Smooth muscle cell (in vitro differentiated cells): Measurements from ENCODE around the gene HOXC13. TPM values are rescaled to one million over a fixed set of nuclear protein-coding genes. Genes with fewer than 3 reads are reported as not detected.
A peak's percentile ranks its signal among the peaks of the same experiment; 100 is the strongest.

Experiments used
- DNase-seq: peaks from one replicate; lab custom pipeline; 2025; ENCODE audit not compliant: unreplicated experiment; lab: John Stamatoyannopoulos, UW
- H2AFZ ChIP-seq: fragments of 200-600 bp; sonication (generic); 2 replicates; pipeline ENCODE4 v1.6.0; 2016; ENCODE audit warnings: antibody characterized with exemption, low read depth, mild to moderate bottlenecking
- H3F3A ChIP-seq: fragments of 200-600 bp; sonication (generic); 2 replicates; pipeline ENCODE4 v1.6.0; 2017; ENCODE audit warnings: antibody characterized with exemption, low read depth
- H3K27ac ChIP-seq: fragments of 200-600 bp; sonication (generic); 2 replicates; pipeline ENCODE4 v1.5.1; 2016; ENCODE audit warnings: low read depth, mild to moderate bottlenecking
- H3K27me3 ChIP-seq: fragments of 200-600 bp; sonication (generic); 2 replicates; pipeline ENCODE4 v1.6.1; 2016; ENCODE audit warnings: low read depth, mild to moderate bottlenecking
- H3K36me3 ChIP-seq: fragments of 200-600 bp; sonication (generic); 2 replicates; pipeline ENCODE4 v1.5.1; 2016; ENCODE audit warnings: low read depth
- H3K4me1 ChIP-seq: fragments of 200-600 bp; sonication (generic); 2 replicates; pipeline ENCODE4 v1.5.1; 2016; ENCODE audit warnings: low read depth
- H3K4me2 ChIP-seq: fragments of 200-600 bp; sonication (generic); 2 replicates; pipeline ENCODE4 v1.6.0; 2016; ENCODE audit warnings: mild to moderate bottlenecking
- H3K4me3 ChIP-seq: fragments of 200-600 bp; sonication (generic); 2 replicates; pipeline ENCODE4 v1.5.1; 2016; ENCODE audit warnings: mild to moderate bottlenecking
- H3K79me2 ChIP-seq: fragments of 200-600 bp; sonication (generic); 2 replicates; pipeline ENCODE4 v1.6.0; 2016; ENCODE audit warnings: low read depth, mild to moderate bottlenecking
- H3K9ac ChIP-seq: fragments of 200-600 bp; sonication (generic); 2 replicates; pipeline ENCODE4 v1.6.0; 2016; ENCODE audit warnings: low read depth
- H3K9me3 ChIP-seq: fragments of 200-600 bp; sonication (generic); replicated peaks from 2 replicates; pipeline ENCODE4 v1.5.1; 2016; ENCODE audit warnings: low read depth
- H4K20me1 ChIP-seq: fragments of 200-600 bp; sonication (generic); 2 replicates; pipeline ENCODE4 v1.6.0; 2016; ENCODE audit warnings: low read depth
- WGBS: methylation state at CpG from one replicate; pipeline ENCODE4 v1.1.7; 2016; ENCODE audit warnings: low lambda C conversion rate; 5-methylcytosine and 5-hydroxymethylcytosine counted together
- polyA plus RNA-seq: library from polyadenylated mRNA; unstranded; fragments of >200 nt; fragmentation: Nextera tagmentation; extraction: Ambion mirVana; gene quantifications from 2 replicates; pipeline ENCODE4 v1.2.1, GENCODE V29; 2016
- total RNA-seq: library from RNA; depleted of rRNA; stranded (reverse); fragments of >200 nt; gene quantifications from 2 replicates; pipeline ENCODE4 v1.2.3, GENCODE V29; 2014
- TF ChIP-seq, protein P1 (sequence below): fragments of 200-600 bp; sonication (generic); IDR thresholded peaks from 2 replicates; pipeline ENCODE4 v1.5.1; 2017; ENCODE audit warnings: borderline replicate concordance, mild to moderate bottlenecking, antibody characterized with exemption; ENCODE audit not compliant: insufficient read depth, poor library complexity, severe bottlenecking

Gene HOXC13
- total and polyA plus RNA-seq, 2 experiments from 2014 or later = 2.2 to 3.6 TPM

GRCh38 chr12:53992377-53992889 lies 53.8 kb downstream of the HOXC13 start:
- TF ChIP-seq, protein P1, sequence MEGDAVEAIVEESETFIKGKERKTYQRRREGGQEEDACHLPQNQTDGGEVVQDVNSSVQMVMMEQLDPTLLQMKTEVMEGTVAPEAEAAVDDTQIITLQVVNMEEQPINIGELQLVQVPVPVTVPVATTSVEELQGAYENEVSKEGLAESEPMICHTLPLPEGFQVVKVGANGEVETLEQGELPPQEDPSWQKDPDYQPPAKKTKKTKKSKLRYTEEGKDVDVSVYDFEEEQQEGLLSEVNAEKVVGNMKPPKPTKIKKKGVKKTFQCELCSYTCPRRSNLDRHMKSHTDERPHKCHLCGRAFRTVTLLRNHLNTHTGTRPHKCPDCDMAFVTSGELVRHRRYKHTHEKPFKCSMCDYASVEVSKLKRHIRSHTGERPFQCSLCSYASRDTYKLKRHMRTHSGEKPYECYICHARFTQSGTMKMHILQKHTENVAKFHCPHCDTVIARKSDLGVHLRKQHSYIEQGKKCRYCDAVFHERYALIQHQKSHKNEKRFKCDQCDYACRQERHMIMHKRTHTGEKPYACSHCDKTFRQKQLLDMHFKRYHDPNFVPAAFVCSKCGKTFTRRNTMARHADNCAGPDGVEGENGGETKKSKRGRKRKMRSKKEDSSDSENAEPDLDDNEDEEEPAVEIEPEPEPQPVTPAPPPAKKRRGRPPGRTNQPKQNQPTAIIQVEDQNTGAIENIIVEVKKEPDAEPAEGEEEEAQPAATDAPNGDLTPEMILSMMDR = no peak
- no peaks in the 10 kb centered on the region for H3K79me2 ChIP-seq
- DNase-seq = no peak
- H3K36me3 ChIP-seq = no peaks in the 10 kb centered on the region
- no peak overlapping the region for H2AFZ ChIP-seq
- H3F3A ChIP-seq = no peaks in the 10 kb centered on the region
- no peak overlapping the region for H3K4me3 ChIP-seq
- H3K9me3 ChIP-seq = no peaks in the 10 kb centered on the region
- H4K20me1 ChIP-seq = no peaks in the 10 kb centered on the region
- no peaks in the 10 kb centered on the region for H3K4me1 ChIP-seq
- H3K27ac ChIP-seq = no peak overlapping the region
- no peak overlapping the region for H3K9ac ChIP-seq
- whole genome bisulfite sequencing = 50% methylated on average over 7 of the region's 7 CpGs
- no peak overlapping the region for H3K4me2 ChIP-seq
- peaks cover 100% of the 10 kb centered on the region for H3K27me3 ChIP-seq

DNA sequence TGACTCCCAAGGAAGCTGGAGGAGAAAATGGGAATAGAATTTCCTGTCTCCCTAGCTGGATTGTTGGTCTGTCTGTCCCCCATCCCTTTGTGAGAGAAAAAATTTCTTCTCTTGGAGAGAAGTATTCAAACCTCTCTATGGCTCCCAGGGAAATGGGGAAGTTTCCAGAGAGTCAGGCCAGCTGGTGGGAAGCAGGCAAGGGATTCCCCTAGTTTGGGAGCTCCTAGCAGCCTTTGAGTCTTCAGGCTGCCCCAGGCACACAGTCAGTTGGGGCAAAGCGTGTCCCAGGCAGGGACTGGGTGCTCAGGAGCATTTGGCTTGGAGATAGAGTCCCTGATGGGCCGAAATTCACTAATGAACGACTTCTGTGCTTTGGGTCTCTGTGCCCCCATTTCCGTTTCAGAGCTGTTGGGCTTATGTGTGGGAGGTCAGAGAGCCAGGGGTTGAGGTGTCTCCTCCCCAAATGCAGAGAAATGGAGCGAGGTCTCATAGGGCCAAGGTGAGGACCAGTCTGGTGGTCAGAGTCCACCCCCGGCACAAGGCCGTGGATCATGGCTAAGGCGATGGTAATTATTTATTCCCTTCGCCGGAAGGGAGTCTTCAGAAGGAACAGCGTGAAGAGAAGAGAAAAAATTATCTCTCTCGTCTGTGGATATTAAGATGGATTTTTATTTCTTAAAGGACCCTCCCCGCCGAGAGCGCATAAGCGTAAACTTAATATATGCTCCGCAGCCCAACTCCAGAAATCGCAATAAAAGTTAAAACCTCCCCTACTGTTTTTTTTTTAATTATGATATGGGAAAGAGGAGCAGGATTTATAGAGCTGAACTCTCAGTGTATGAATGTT lies 54.8 kb downstream of the HOXC13 start:
- TF ChIP-seq, protein P1 = no peak
- WGBS = 48% methylated on average over 18 of the region's 18 CpGs
- no peak for DNase-seq
- Histone ChIP-seq H3K9ac (no peak overlapping the region), H3K4me2 (no peak overlapping the region), H3K27ac (no peak overlapping the region), H3K4me1 (no peaks in the 10 kb centered on the region), H3K27me3 (peaks cover 100% of the 10 kb centered on the region), H3K9me3 (no peaks in the 10 kb centered on the region), H3K79me2 (no peaks in the 10 kb centered on the region), H3K36me3 (no peaks in the 10 kb centered on the region), H3K4me3 (no peak overlapping the region), H3F3A (no peaks in the 10 kb centered on the region), H2AFZ (no peak overlapping the region), H4K20me1 (no peaks in the 10 kb centered on the region)

GRCh38 chr12:53994009-53994263 lies 55.3 kb downstream of the HOXC13 start:
- Histone ChIP-seq H3K9me3 (no peaks in the 10 kb centered on the region), H4K20me1 (no peaks in the 10 kb centered on the region), H2AFZ (no peak overlapping the region), H3K27me3 (peaks cover 100% of the 10 kb centered on the region), H3F3A (no peaks in the 10 kb centered on the region), H3K4me2 (peak overlapping the region; percentile 89), H3K36me3 (no peaks in the 10 kb centered on the region), H3K27ac (no peak overlapping the region), H3K9ac (no peak overlapping the region), H3K4me1 (no peaks in the 10 kb centered on the region), H3K79me2 (no peaks in the 10 kb centered on the region), H3K4me3 (no peak overlapping the region)
- no peak for DNase-seq
- 13% methylated on average over 16 of the region's 19 CpGs for WGBS
- TF ChIP-seq, protein P1 = no peak
